Activated CD4-positive, alpha-beta T cell treated with anti-CD3 and anti-CD28 coated beads for 24 hours (primary cell): ENCODE measurements around the gene CHST12.
A peak's percentile ranks its signal among the peaks of the same experiment; 100 is the strongest.
"Not testable (repeated sequence)": the region's sequence is repeated elsewhere in the genome, so short reads cannot be mapped to it uniquely, and the experiment has no call there.

Experiments
- DNase-seq, 2 donors: peaks; one replicate each; pipeline ENCODE4 v3.0.0-alpha.2; 2020; ENCODE audit warnings: low read depth in 2 of 2

CHST12 gene

DNA sequence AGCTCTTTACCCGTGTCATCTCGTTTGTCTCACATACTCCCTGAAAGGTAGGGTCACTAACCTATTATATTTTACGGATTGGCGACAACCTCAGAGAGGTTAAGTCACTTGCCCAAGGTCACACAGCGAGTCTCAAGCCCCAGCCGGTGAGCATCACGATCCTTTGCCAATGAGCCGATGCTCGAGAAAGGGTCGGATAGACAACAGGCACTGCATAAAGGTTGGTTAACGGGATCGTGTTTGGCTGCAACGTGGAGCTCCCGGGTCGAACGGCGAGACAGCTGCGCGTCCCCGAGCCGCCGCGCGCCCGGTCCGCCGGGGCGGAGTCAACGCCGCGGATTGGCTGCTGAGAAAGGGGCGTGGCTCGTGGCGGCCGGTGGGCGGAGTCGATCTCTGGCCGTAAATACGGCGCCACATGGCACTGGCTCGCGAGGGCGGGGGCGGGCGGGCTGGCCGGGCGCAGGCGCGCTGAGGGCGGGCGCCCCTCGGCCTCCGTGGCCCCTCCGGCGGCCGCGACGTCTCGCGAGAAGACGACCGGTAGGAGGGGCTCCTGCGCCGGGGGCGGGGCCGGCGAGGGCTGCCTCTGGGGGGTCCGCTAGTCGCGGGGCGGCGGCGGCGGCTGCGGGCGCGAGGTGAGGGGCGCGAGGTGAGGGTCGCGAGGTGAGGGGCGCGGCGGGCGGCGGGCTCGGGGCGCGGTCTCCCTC, at the start of gene CHST12:
TSS of gene CHST12 (plus strand) at position 598 of the 704 bp plus-strand sequence. CDS start 29,029 bp downstream, outside the sequence.
- DNase-seq = peak; percentile 88 to 89

DNA sequence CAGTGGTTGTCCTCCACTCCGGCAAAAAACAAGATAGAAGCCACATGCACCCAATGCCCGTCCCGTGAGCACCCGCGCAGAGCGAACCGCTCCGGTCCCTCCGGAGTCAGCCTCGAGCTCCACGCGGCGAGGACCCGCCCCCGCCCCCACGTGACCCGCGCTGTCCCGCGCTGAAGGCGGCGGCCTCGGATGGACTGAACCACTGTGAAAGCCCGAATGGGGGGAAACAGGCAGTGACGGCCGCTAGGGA, 49.5 kb upstream of the CHST12 start:
- DNase-seq = peak; percentile 84 to 86

DNA sequence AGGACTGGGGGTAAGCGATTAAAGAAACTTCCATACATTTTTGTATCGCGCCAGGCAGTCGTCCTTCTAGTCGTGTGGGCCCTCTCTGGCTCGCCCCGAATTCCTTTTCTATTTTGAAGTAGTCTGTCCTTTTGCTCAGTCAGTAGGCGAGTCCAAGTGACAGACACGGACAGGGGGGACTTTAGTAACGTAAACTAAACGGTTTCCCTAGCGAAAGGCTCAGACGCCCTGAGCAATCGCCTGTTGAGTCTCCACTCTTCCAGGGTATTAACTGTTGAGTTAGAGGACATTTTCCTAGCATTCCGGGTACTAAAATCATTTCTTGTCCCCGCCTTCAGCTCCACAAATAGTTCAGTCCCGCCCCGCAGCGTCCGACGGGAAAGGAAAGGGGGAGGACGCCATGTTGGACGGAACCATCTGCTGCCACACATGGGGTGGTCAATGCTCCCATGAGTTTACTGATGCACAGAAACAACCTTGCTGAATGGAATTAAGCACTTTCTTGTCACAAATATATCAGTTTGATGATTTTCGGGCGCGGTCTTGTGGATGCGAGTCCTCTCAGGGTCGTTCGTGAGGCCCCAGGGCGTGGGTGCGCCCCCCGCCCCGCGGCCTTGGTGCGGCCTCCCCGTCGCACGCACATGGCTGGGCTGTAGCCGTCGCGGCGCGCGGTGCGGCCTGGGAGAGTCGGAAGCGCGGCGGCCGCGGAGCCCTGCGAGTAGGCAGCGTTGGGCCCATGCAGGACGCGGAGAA, 49.0 kb upstream of the CHST12 start, which contains the start of gene EIF3B:
TSS of gene EIF3B (plus strand) at position 642 of the 753 bp plus-strand sequence. CDS start at position 737, 95 bp downstream.
- peak; percentile 72 to 77 for DNase-seq

DNA sequence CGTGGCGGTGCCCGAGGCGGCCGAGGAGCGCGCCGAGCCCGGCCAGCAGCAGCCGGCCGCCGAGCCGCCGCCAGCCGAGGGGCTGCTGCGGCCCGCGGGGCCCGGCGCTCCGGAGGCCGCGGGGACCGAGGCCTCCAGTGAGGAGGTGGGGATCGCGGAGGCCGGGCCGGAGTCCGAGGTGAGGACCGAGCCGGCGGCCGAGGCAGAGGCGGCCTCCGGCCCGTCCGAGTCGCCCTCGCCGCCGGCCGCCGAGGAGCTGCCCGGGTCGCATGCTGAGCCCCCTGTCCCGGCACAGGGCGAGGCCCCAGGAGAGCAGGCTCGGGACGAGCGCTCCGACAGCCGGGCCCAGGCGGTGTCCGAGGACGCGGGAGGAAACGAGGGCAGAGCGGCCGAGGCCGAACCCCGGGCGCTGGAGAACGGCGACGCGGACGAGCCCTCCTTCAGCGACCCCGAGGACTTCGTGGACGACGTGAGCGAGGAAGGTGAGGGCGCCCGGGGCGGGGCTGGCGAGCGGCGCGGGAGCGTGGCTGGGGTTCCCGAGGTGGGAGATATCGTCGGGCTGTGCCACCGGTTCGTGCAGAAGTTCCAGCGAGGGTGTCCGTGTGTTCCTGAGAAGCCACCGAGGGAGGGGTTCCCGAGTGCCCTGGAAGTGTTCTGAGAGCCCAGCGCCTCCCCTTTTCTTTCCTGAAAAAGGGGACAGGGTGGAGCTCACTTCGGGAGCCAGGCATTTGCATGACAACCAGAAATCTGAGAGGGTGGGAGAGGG, 48.3 kb upstream of the CHST12 start:
- peak in 1 of 2 donors; percentile 24 for DNase-seq

DNA sequence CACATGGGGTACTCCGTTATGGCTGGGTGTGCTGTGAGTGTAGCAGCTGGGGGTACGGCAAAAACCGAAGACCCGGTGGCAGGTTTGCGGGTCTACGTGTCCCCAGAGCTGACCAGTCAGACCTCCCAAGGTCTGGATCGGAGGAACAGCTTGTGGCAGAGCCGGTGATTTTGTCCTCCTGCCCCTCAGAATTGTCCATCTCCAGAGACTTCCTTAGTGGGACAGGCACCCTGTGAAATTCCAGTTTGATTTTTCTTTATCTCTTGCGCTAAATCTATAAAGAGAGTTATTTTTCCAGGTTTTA, 47.8 kb upstream of the CHST12 start:
- no peak for DNase-seq

DNA sequence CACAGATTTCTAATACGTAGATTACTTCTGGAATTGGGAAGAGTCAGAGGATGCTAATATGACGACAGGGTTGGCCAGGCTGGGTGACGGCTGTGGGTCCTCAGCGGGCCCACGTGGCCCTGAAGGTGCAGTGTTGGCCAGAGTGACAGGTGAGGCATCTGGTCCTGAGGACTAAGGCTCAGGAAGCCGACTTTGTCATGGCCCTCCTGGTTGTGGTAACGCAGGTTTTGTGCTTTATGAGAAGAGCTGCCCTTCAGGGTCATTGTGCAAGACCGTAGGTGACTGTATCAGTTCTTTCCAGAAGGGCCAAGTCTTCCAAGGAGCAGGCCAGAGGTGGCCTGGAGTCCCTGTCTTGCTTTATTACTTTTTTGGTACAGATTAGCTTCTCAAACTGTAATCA, 46.2 kb upstream of the CHST12 start:
- DNase-seq = no peak

DNA sequence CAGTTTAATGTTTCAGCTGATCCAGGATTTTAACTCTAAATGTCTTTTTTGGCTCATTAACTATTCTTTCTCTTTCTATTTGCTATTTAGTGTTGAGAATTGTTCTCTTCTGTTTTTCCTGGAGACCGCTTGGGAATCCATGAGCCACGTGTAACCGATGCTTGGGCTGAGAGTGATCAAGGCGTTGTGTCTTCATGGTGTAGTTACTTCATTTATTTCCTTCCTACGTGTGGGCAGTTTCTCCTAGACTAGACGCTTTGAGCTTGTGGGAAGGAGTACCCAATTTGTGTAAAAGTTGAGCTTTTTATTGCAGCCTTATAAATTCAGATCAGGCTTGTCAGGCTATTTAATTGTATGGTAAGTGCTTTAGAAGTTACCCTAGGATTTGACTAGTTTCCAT, 45.8 kb upstream of the CHST12 start:
- no peak for DNase-seq

DNA sequence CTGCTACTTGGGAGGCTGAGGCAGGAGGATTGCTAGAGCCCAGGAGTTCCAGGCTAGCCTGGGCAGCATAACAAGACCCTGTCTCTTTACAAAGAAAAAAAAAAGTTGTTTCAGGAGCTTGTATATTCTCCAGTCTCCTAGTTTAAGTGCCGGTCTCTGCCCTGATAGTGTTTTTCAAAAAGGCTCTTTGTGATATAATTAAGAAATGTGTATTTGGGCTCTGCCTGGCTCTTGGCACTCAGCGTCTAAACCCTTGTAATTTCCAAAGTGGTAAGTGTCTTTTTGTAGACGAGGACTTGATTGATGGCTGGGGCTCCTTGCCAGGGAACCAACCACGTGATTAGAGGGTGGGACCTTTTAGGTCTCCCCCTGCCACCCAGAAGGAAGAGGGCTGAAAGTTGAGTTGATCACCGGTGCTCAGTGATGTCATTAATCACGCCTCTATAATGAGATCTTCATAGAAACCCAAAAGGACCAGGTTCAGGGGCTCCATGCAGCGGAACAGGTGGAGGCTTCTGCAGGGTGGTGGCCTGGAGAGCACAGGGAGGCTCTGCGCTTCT, 44.4 kb upstream of the CHST12 start:
- DNase-seq = no peak

DNA sequence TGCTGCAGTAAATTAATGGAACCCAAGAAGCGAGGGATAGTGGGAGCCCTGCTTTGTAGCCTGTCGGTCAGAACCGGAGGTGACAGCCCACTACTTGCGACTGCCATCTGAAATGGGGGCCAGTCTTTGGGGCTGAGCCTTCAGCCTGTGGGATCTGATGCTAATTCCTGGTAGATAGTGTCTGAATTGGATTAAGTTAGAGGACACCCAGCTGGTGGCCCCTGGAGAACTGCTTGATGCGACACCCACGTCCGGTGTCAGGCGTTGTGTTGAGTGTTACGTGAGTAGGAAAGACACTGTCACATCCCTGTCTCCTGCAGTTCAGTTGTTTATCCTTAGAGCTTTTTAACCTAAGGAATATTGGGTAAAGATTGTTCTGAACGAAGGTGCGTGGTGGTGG, 43.8 kb upstream of the CHST12 start:
- no peak for DNase-seq

DNA sequence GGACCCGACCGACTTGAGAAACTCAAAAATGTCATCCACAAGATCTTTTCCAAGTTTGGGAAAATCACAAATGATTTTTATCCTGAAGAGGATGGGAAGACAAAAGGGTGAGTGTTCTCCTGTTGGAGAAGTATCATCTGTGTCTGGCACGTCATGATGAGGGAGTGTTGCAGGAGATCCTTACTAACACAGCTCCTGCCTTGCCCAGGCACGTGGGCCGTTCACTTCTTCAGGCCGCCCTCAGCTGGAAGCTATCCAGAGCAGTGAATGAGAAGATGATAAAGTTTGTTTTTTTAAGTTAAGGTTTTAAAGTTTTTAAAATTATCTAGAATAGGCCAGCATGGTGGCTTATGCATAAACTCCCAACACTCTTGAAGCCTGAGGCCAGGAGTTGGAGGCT, 42.6 kb upstream of the CHST12 start:
- DNase-seq = no peak

DNA sequence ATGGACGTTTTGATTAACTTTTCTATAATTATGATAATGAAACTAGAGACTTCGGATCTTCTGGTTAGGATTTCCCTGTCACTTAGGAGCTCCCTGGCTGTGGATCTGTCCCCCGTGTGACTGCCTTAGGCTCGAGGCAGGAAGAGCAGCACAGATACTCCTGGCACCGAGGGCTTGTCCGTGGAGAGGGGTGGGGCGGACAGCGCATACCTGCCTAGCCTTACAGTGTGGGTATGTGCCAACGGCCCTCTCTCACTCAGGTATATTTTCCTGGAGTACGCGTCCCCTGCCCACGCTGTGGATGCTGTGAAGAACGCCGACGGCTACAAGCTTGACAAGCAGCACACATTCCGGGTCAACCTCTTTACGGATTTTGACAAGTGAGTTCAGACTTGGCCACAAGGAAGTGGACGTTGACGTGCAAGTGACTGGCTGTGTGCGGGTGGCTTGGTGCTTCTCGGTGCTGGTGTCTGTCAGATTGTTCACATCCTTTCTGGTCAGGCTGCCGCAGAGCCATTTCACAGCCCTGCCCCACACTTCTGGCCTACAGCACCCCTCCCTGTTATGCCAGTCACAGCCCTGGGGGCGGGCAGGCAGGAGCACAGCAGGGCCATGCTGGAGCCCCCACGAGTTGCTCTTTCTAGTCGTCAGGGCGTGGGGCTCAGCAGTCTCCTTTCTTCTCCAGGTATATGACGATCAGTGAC, 40.9 kb upstream of the CHST12 start:
- DNase-seq = no peak

DNA sequence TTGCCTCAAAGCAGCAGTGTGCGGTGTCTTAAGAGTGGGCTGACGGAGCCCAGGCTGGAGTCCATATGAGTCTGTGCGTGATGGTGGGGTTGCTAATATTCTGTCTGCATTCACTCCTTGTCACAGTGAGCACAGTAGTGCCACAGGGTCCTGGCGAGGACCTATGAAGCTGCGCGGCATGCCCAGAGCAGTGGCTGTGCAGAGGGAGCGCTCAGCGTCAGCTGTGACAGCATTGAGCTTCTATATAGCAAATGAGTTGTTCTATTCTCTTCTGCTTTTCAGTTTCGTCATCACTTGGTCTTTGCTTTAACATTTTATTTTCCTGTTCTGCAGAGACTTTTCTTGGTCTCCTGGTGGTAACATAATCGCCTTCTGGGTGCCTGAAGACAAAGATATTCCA, 34.3 kb upstream of the CHST12 start:
- DNase-seq = no peak

DNA sequence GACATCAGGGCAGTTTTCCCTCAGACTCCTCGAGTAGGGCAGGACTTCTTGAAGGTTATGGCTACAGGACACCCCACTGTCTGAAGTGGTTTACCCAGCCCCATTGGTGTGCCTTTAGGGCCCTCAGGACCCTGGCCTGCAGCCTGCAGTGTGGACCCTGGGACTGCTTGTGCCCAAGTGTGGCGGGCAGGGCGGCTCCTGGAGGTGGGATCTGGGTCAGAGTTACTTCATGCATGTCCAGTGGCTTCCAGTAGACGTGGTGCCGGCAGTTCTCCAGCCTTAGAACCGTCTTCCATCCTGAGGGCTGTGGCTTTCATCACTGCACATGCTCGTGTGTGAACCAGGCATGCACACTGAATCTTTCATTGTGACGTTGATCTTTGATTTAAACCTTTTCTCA, 32.1 kb upstream of the CHST12 start:
- no peak for DNase-seq

DNA sequence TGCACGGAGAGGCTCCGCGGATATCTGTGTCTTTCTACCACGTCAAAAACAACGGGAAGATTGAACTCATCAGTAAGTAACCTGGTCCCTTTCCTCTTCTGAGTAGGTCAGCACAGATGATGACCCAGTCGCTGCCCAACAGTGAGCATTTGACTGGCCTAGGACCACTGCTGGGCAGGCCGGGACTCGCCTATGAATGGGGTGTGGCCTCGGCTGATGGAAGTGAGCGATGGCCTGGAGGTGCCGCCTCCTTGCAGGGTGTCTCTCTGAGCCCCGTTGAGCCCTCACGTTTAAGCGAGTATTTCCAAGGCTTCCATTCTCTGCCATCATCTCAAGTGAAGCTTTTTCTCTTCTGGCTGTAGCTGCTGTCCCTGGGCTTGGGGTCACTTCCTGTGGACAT, 30.7 kb upstream of the CHST12 start:
- DNase-seq = no peak

DNA sequence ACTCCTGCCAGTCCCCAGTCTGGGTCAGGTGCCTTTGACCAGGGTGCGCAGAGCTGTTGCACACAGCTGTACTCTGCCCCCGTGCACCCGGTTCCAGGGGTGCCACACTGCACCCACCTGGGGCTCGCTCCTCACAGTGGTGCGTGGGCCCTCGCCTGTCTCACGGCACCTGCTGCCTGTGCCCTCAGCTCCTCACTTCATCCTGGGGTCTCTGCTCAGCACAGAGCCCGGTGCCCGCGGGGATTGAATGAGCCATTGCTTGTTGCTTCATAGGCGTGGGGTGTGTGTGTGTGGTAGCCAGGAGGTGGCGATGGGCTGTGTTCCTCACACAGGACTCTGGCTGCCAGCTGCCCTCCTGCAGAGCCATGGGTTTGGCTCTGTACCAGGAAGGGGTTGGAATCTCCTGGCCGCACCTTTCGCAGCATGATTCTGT, 30.3 kb upstream of the CHST12 start:
- no peak for DNase-seq

DNA sequence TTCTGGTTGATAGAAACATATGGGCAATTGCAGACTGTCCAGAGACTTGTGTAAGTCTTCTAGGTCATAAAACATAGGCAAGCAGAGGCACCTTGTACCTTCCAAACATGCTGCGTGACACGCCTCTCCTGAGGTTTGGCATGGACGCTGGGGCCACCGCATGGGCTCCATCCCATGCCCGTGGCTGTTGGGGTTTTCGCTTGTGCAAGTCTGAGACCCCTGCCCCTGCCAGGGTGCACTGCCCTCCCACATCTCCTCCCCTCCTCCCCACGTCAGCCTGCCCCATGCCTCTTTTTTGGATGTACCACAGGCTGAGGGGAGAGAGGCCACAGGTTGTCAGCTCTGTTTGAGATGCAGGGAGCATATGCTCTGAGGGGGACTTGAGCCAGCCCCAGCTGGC, 29.8 kb upstream of the CHST12 start:
- DNase-seq = no peak

DNA sequence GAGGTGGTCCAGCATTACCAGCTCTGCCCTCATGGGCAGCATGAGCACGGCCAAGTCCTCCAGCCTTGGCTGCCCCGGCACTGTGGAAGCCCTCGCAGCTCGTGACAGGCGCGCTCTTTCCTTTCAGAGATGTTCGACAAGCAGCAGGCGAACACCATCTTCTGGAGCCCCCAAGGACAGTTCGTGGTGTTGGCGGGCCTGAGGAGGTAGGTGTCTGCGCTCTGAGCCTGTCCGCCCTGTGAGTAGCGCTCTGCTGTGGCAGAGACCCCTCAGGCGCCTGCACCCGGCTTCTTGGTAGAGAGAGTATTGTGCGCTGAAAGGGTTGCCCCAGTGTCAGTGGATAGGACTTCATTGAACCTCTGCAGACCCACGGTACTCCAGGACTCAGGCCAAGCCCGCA, 29.0 kb upstream of the CHST12 start:
- no peak for DNase-seq

DNA sequence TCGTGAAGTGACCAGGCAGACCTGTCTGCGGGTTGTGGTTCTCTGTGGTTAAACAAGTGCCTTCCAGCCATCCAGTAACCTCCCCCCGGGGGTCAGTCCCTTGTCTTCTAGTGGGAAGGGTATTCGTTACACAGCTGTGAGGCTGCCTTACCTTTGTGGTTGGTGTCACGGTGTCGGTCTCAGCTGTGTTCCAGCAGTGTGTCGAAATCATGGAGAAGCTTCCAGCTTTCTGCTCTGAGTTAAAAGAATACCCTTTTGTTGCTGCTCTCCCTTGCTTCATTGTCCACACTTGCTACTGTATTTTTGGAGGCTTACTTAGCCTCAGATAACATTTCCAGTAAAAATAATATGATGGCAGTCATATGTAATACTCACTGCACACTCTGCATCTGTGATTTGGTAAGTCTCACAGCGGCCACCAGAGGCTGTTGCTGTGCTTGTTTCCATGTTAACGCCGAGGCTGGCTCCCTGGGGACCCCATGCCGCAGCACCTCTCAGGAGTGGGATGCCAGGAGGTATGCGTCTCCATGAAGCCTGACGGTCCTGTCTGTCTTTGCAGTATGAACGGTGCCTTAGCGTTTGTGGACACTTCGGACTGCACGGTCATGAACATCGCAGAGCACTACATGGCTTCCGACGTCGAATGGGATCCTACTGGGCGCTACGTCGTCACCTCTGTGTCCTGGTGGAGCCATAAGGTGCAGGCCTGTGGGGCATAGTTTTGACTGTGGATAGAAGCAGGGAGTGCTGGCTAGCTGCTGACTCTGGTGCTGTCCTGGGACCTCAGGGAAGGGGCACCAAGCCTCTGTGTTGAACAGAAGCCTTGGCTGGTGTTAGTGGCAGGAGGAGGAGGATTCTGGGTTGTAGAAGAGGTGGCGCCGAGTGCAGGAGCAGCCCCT, 28.3 kb upstream of the CHST12 start:
- no peak for DNase-seq

DNA sequence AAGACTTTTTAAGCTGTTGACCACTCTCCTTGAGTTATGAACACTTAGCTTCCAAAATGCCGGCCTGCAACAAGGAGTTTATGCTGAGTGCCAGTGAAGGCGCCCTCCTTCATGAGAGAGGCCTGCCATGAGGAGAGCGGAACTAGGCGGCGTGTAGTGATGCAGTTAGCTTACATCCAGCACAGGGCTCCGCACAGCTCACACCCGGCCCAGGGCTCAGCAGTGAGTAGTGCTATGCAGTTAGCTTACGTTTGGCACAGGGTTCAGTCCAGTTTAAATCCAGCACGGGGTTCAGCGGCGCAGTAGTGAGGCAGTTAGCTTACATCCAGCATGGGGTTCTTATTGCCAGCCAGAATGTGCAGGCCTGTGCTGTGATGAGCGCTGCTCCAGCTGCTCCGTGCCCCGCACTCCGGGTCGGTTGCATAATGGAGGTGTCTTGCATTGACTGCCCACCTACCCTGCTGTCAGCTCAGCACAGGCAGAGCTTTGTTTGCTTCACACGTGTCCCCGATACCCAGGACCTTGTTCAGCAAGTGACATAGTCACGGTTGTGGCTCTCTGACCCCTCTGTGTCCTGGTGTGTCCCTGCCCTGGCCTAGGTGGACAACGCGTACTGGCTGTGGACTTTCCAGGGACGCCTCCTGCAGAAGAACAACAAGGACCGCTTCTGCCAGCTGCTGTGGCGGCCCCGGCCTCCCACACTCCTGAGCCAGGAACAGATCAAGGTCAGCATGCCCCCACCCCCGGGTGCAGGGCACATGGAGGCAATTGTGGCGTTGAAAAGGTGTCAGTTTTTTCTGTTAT, 26.9 kb upstream of the CHST12 start:
- DNase-seq = no peak

DNA sequence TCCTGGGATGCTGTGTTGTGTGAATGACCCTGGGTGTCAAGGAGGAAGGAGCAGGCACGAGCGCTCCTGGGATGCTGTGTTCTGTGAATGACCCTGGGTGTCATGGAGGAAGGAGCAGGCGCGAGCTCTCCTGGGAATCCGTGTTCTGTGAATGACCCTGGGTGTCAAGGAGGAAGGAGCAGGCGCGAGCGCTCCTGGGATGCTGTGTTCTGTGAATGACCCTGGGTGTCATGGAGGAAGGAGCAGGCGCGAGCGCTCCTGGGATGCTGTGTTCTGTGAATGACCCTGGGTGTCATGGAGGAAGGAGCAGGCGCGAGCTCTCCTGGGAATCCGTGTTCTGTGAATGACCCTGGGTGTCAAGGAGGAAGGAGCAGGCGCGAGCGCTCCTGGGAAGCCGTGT, 25.9 kb upstream of the CHST12 start:
- not testable (repeated sequence) for DNase-seq
